GM23248 (cell line): Measurements from ENCODE around the gene CENPI. TPM values are rescaled to one million over a fixed set of nuclear protein-coding genes. Genes with fewer than 3 reads are reported as not detected.

Source experiments
- DNase-seq: peaks from one replicate; pipeline ENCODE4 v3.0.0-alpha.2; 2015
- H2AFZ ChIP-seq: fragments of 200-600 bp; sonication (generic); 2 replicates; pipeline ENCODE4 v1.6.1; 2016; ENCODE audit warnings: antibody characterized with exemption
- H3F3A ChIP-seq: fragments of 200-600 bp; sonication (generic); 2 replicates; pipeline ENCODE4 v1.6.1; 2016; ENCODE audit warnings: mild to moderate bottlenecking, antibody characterized with exemption, mixed run types; ENCODE audit not compliant: insufficient read depth
- H3K27ac ChIP-seq: fragments of 200-600 bp; sonication (generic); 2 replicates; pipeline ENCODE4 v1.5.1; 2016; ENCODE audit warnings: mild to moderate bottlenecking
- H3K27me3 ChIP-seq: fragments of 200-600 bp; sonication (generic); replicated peaks from 2 replicates; pipeline ENCODE4 v1.6.1; 2016; ENCODE audit warnings: mild to moderate bottlenecking; ENCODE audit not compliant: insufficient read depth
- H3K36me3 ChIP-seq: fragments of 200-600 bp; sonication (generic); 2 replicates; pipeline ENCODE4 v1.6.1; 2016; ENCODE audit warnings: low read depth, mild to moderate bottlenecking
- H3K4me1 ChIP-seq: fragments of 200-600 bp; sonication (generic); 2 replicates; pipeline ENCODE4 v1.6.1; 2016; ENCODE audit warnings: mild to moderate bottlenecking; ENCODE audit not compliant: insufficient read depth
- H3K4me2 ChIP-seq: fragments of 200-600 bp; sonication (generic); one replicate; pipeline ENCODE4 v1.6.1; 2016; ENCODE audit warnings: mild to moderate bottlenecking; ENCODE audit not compliant: unreplicated experiment
- H3K4me3 ChIP-seq: fragments of 200-600 bp; sonication (generic); 2 replicates; pipeline ENCODE4 v1.5.1; 2016; ENCODE audit warnings: mild to moderate bottlenecking
- H3K79me2 ChIP-seq: fragments of 200-600 bp; sonication (generic); 2 replicates; pipeline ENCODE4 v1.6.1; 2016; ENCODE audit warnings: mild to moderate bottlenecking; ENCODE audit not compliant: insufficient read depth
- H3K9ac ChIP-seq: fragments of 200-600 bp; sonication (generic); 2 replicates; pipeline ENCODE4 v1.6.1; 2016; ENCODE audit warnings: mild to moderate bottlenecking
- H3K9me2 ChIP-seq: fragments of 200-600 bp; sonication (generic); 2 replicates; pipeline ENCODE4 v1.6.1; 2016; ENCODE audit warnings: mixed run types, mild to moderate bottlenecking, moderate library complexity; ENCODE audit not compliant: insufficient read depth
- H3K9me3 ChIP-seq: fragments of 200-600 bp; sonication (generic); one replicate; pipeline ENCODE4 v1.6.1; 2017; ENCODE audit warnings: low read depth
- H4K20me1 ChIP-seq: fragments of 200-600 bp; sonication (generic); 2 replicates; pipeline ENCODE4 v1.6.0; 2016; ENCODE audit not compliant: insufficient read depth
- EZH2 ChIP-seq: fragments of 200-600 bp; sonication (generic); IDR thresholded peaks from 2 replicates; pipeline ENCODE4 v1.6.1; 2018; ENCODE audit warnings: antibody characterized with exemption, mild to moderate bottlenecking; ENCODE audit not compliant: insufficient read depth, poor library complexity, severe bottlenecking
- EZH2phosphoT487 ChIP-seq: fragments of 200-600 bp; sonication (generic); IDR thresholded peaks from 2 replicates; pipeline ENCODE4 v1.6.1; 2018; ENCODE audit warnings: antibody characterized with exemption, moderate library complexity, mild to moderate bottlenecking, low read depth; ENCODE audit not compliant: insufficient read depth
- WGBS, 2 experiments: methylation state at CpG; one replicate each; pipeline ENCODE4 v1.1.6; 2015 to 2017; ENCODE audit warnings: low lambda C conversion rate in 2 of 2, low coverage in 1 of 2; ENCODE audit errors: missing lambda C conversion rate in 2 of 2; 5-methylcytosine and 5-hydroxymethylcytosine counted together
- in situ Hi-C: fragments of 300-500 bp; cut with MboI; formaldehyde crosslinking; loops from 2 replicates; pipeline ENCODE4 v1.15.0; 2020
- polyA plus RNA-seq: library from polyadenylated mRNA; unstranded; fragments of >200 nt; fragmentation: Nextera tagmentation; extraction: Ambion mirVana; gene quantifications from 2 replicates; pipeline ENCODE4 v1.2.1, GENCODE V29; 2016
- total RNA-seq: library from RNA; depleted of rRNA; stranded (reverse); fragments of >200 nt; shearing (Covaris generic); gene quantifications from 2 replicates; pipeline ENCODE4 v1.2.3, GENCODE V29; 2014

Gene CENPI
- total and polyA plus RNA-seq, 2 experiments from 2014 or later = 2.5 to 9.6 TPM

DNA sequence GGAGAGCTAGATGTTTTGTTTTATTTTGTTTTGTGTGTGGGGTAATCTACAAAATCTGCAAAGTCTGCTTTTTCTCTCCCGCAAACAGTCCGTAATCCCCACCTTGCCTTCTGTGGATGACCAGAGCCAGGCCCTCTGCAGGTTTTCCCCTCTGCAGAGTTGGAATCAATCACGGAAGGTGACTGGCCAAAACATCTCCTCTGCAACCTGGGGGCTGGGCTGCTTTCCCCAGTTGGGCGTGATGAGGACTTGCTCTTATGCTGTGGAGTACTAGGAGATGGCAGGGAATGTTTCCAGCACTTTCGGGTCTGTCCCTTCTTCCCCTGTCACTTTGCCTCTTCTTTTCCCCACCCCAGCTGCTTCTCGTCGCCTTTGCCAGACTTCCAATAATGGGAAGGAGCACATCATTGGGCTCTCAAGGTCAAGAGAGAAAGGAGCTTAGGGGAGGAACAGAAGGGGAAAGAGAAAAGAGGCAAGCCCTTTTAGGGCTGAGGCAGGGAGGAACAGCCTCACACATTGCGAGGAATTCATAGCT lies 18.2 kb upstream of the CENPI start:
- Histone ChIP-seq H3K4me2 (no peak overlapping the region), H3K27me3 (no peaks in the 10 kb centered on the region), H3K36me3 (no peaks in the 10 kb centered on the region), H4K20me1 (no peaks in the 10 kb centered on the region), H3K4me1 (no peaks in the 10 kb centered on the region), H3F3A (no peaks in the 10 kb centered on the region), H3K9me2 (no peaks in the 10 kb centered on the region), H3K4me3 (no peak overlapping the region), H2AFZ (no peak overlapping the region), H3K79me2 (no peaks in the 10 kb centered on the region), H3K9ac (no peak overlapping the region), H3K9me3 (no peaks in the 10 kb centered on the region), H3K27ac (no peak overlapping the region)
- DNase-seq = no peak
- WGBS, 2 experiments = 47 to 62% methylated on average over 7 to 8 of the region's 8 CpGs
- TF ChIP-seq EZH2 (no peak), EZH2phosphoT487 (no peak)
- in situ Hi-C loops = no loop called here

DNA sequence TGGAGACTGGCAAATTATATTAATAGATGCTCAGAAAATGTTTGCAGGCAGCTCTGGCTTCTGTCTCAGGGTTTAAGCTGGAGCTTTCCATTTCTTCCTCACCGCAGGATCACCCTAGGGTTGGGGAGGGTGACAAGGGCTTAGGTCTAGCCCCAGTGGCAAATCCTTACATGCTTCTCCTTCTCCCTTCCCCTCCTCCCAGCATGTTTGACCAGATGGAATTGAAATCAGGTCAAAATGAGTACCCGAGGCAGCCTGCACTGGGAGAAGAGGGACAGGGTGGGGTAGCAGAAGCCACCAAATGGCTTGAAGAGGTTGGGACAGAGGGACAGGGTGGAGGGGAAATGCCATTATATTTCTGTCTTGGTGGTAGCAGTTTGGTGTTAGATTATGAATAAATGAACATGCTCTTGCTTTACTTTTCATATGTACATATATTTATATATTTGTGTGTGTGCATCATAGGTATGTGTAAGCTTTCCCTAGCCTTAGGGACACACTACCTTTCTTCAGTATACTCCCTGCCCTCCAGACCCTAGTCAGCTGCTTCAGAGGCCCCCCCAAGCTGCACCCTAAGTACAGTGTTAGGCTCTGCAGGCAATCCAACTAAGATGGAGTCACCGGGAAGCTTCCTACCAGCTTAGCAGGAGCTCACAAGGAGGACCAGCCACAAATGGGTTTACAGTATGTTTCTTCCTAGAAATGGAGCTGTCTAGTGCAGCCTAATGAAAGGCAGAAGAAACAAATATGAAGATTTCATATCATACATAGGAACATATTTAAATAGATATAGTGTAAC lies 17.5 kb upstream of the CENPI start:
- no peaks in the 10 kb centered on the region for H3K79me2 ChIP-seq
- H2AFZ ChIP-seq = no peak overlapping the region
- no peaks in the 10 kb centered on the region for H3K9me3 ChIP-seq
- no peaks in the 10 kb centered on the region for H3K9me2 ChIP-seq
- H3K27ac ChIP-seq = no peak overlapping the region
- no peak for DNase-seq
- no peaks in the 10 kb centered on the region for H3K4me1 ChIP-seq
- H3K4me3 ChIP-seq = no peak overlapping the region
- in situ Hi-C loops = no loop called here
- 74 to 77% methylated on average over 3 of the region's 3 CpGs for WGBS, 2 experiments
- H3K4me2 ChIP-seq = no peak overlapping the region
- no peaks in the 10 kb centered on the region for H3F3A ChIP-seq
- TF ChIP-seq EZH2phosphoT487 (no peak), EZH2 (no peak)
- no peaks in the 10 kb centered on the region for H3K27me3 ChIP-seq
- no peaks in the 10 kb centered on the region for H3K36me3 ChIP-seq
- no peak overlapping the region for H3K9ac ChIP-seq
- H4K20me1 ChIP-seq = no peaks in the 10 kb centered on the region

DNA sequence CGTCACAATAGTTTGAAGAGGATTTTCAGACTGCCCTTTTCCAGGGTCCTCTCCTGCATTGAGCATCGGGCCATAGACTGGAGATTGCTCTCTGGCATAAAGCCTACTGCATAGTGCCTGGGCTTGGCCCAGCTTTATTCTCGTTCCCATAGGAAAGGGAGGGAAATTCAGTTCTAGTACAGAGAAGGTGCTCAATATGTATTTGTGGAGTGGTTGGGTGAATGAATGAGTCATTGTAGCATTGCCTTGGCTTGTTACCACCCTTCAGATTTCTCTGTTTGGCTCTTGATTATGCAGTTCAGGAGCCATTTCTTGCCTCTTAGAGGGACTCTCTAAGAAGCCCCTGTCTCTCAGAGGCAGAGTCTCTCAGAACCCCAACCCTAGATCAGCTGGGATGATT lies 16.8 kb upstream of the CENPI start:
- Histone ChIP-seq H2AFZ (no peak overlapping the region), H3K4me1 (0 out of 2 replicates have a peak, but pooled peaks cover 3% of the 10 kb centered on the region), H3K27me3 (no peaks in the 10 kb centered on the region), H3K9ac (no peak overlapping the region), H4K20me1 (no peaks in the 10 kb centered on the region), H3K4me3 (no peak overlapping the region), H3K36me3 (no peaks in the 10 kb centered on the region), H3F3A (no peaks in the 10 kb centered on the region), H3K9me3 (no peaks in the 10 kb centered on the region), H3K79me2 (no peaks in the 10 kb centered on the region), H3K4me2 (no peak overlapping the region), H3K27ac (no peak overlapping the region), H3K9me2 (no peaks in the 10 kb centered on the region)
- DNase-seq = no peak
- in situ Hi-C loops = no loop called here
- 94 to 100% methylated on average over 3 of the region's 3 CpGs for WGBS, 2 experiments
- TF ChIP-seq EZH2phosphoT487 (no peak), EZH2 (no peak)

DNA sequence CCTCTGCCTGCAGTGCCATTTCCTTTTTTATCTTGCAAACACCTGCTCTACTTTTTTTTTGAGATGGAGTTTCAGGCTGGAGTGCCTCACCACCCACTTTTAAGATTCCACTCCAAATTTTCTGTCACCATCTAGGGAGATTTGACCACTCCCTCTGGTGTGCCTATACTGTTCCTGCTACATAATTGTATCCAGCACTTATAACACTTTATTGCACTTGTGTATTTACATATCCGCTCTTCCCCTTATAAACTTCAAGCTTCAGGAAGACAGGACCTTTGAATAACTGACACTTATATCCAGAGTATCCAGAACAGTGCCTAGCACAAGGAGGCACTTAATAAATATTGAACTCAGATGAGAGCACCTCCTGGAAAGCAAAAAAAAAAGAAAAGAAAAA lies 6.2 kb upstream of the CENPI start:
- WGBS, 2 experiments = 92 to 100% methylated on average over 1 of the region's 1 CpG
- no peaks in the 10 kb centered on the region for H3K36me3 ChIP-seq
- H3K4me3 ChIP-seq = no peak overlapping the region
- no peaks in the 10 kb centered on the region for H3K79me2 ChIP-seq
- no peaks in the 10 kb centered on the region for H3K4me1 ChIP-seq
- H3K4me2 ChIP-seq = no peak overlapping the region
- H4K20me1 ChIP-seq = no peaks in the 10 kb centered on the region
- in situ Hi-C loops = no loop called here
- H3K27ac ChIP-seq = no peak overlapping the region
- no peaks in the 10 kb centered on the region for H3K27me3 ChIP-seq
- TF ChIP-seq EZH2 = no peak
- no peak for TF ChIP-seq EZH2phosphoT487
- no peak for DNase-seq
- no peaks in the 10 kb centered on the region for H3K9me3 ChIP-seq
- H3F3A ChIP-seq = no peaks in the 10 kb centered on the region
- no peak overlapping the region for H2AFZ ChIP-seq
- no peaks in the 10 kb centered on the region for H3K9me2 ChIP-seq
- no peak overlapping the region for H3K9ac ChIP-seq

DNA sequence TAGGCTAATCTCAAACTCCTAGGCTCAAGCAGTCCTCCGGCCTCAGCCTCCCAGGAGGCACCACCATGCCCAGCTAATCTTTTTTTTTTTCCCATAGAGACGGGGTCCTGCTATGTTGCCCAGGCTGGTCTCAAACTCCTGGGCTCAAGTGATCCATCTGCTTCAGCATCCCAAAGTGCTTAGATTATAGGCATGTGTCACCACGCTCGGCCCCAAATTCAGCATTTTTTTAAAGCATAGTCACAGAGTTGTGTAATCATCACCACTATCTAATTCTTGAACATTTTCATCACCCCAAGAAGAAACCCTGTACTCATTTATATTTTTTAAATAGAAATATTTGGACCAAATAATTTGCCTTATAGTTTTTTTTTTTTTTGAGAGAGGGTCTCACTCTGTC lies 10.3 kb downstream of the CENPI start:
- WGBS, 2 experiments = 20 to 37% methylated on average over 3 to 4 of the region's 4 CpGs
- Histone ChIP-seq H3K27ac (no peak overlapping the region), H3K4me1 (peaks cover 7% of the 10 kb centered on the region; the same call in 1 of the 2 replicates), H2AFZ (no peak overlapping the region), H3K9me3 (no peaks in the 10 kb centered on the region), H3K4me3 (no peak overlapping the region), H3K36me3 (no peaks in the 10 kb centered on the region), H3K9ac (no peak overlapping the region), H3K4me2 (no peak overlapping the region), H3K9me2 (no peaks in the 10 kb centered on the region), H3K27me3 (no peaks in the 10 kb centered on the region), H3K79me2 (no peaks in the 10 kb centered on the region), H4K20me1 (no peaks in the 10 kb centered on the region), H3F3A (no peaks in the 10 kb centered on the region)
- no peak for TF ChIP-seq EZH2phosphoT487
- no peak for TF ChIP-seq EZH2
- in situ Hi-C loops = no loop called here
- DNase-seq = peak; percentile 71
